ENCODE results near the gene SYTL1.

The SYTL1 gene

GRCh38 chr1:27364696-27365371 lies 23.0 kb downstream of the SYTL1 start:
- DNase-seq (ENCODE audit: low read depth): no peak

- DNase-seq (ENCODE audit: low read depth): peak; percentile 65
Observed at GRCh38 chr1:27365372-27366112, 23.7 kb downstream of the SYTL1 start.

- peak; percentile 43 for DNase-seq (ENCODE audit: low read depth)
Observed at GRCh38 chr1:27366113-27366410, 24.2 kb downstream of the SYTL1 start.

GRCh38 chr1:27366411-27367159 lies 24.8 kb downstream of the SYTL1 start, which contains the start of gene MAP3K6:
Gene MAP3K6, minus strand, starts transcription at chr1:27366961. Its CDS starts 364 bp downstream, at chr1:27366597.
- no peak for DNase-seq (ENCODE audit: low read depth)

- no peak for DNase-seq (ENCODE audit: low read depth)
Observed at GRCh38 chr1:27367160-27367650, 25.4 kb downstream of the SYTL1 start.

GRCh38 chr1:27368869-27369582 lies 27.2 kb downstream of the SYTL1 start:
- no peak for DNase-seq (ENCODE audit: low read depth)

GRCh38 chr1:27372022-27372807 lies 30.4 kb downstream of the SYTL1 start:
- no peak for DNase-seq (ENCODE audit: low read depth)

- no peak for DNase-seq (ENCODE audit: low read depth)
Observed at GRCh38 chr1:27372808-27373690, 31.2 kb downstream of the SYTL1 start.

GRCh38 chr1:27374362-27375086 lies 32.7 kb downstream of the SYTL1 start, which contains the start of gene FCN3:
Gene FCN3, minus strand, starts transcription at chr1:27374824. Its CDS starts 6 bp downstream, at chr1:27374818.
- no peak for DNase-seq (ENCODE audit: low read depth)

- DNase-seq (ENCODE audit: low read depth): no peak
Observed at GRCh38 chr1:27377760-27378495, 36.1 kb downstream of the SYTL1 start.

- no peak for DNase-seq (ENCODE audit: low read depth)
Observed at GRCh38 chr1:27379564-27380122, 37.8 kb downstream of the SYTL1 start.

- DNase-seq (ENCODE audit: low read depth): no peak
Observed at GRCh38 chr1:27380224-27380623, 38.4 kb downstream of the SYTL1 start.

GRCh38 chr1:27380766-27381733 lies 39.2 kb downstream of the SYTL1 start:
- no peak for DNase-seq (ENCODE audit: low read depth)

GRCh38 chr1:27381969-27382762 lies 40.3 kb downstream of the SYTL1 start:
- DNase-seq (ENCODE audit: low read depth): no peak

GRCh38 chr1:27383039-27383605 lies 41.3 kb downstream of the SYTL1 start, which contains the start of gene CD164L2:
Gene CD164L2, minus strand, starts transcription at chr1:27383333. Its CDS starts 94 bp downstream, at chr1:27383239.
- DNase-seq (ENCODE audit: low read depth): no peak

- DNase-seq (ENCODE audit: low read depth): no peak
Observed at GRCh38 chr1:27383661-27384060, 41.8 kb downstream of the SYTL1 start.
